Central memory CD8-positive, alpha-beta T cell (primary cell): Measurements from ENCODE around the gene HOMER2.

ENCODE experiments used
- ATAC-seq: fragments of 150-1000 bp; cut with Tn5 transposase; replicated peaks from 2 replicates; pipeline ENCODE4 v1.10.0; 2022; ENCODE audit warnings: mild to moderate bottlenecking, moderate FRiP score, moderate number of reproducible peaks; ENCODE audit not compliant: poor library complexity, severe bottlenecking; ENCODE audit errors: extremely low read depth
- DNase-seq, 2 donors: peaks; one replicate each; pipeline ENCODE4 v3.0.0; 2021; ENCODE audit warnings: low spot score in 2 of 2
- H3K27ac Mint-ChIP-seq: one replicate; pipeline ENCODE4 v1.8.0; 2022; ENCODE audit warnings: low read depth, mild to moderate bottlenecking, moderate library complexity, mixed read lengths
- H3K27me3 Mint-ChIP-seq: one replicate; pipeline ENCODE4 v1.8.0; 2022; ENCODE audit warnings: mixed read lengths
- H3K36me3 Mint-ChIP-seq: one replicate; pipeline ENCODE4 v1.8.0; 2022; ENCODE audit warnings: mild to moderate bottlenecking, moderate library complexity, mixed read lengths; ENCODE audit not compliant: insufficient read depth
- H3K4me1 Mint-ChIP-seq: one replicate; pipeline ENCODE4 v1.8.0; 2022; ENCODE audit warnings: mixed read lengths
- H3K4me3 Mint-ChIP-seq: one replicate; pipeline ENCODE4 v1.8.0; 2022; ENCODE audit warnings: mild to moderate bottlenecking, moderate library complexity, mixed read lengths
- H3K9me3 Mint-ChIP-seq: one replicate; pipeline ENCODE4 v1.8.0; 2022; ENCODE audit warnings: mixed read lengths

Gene HOMER2

DNA sequence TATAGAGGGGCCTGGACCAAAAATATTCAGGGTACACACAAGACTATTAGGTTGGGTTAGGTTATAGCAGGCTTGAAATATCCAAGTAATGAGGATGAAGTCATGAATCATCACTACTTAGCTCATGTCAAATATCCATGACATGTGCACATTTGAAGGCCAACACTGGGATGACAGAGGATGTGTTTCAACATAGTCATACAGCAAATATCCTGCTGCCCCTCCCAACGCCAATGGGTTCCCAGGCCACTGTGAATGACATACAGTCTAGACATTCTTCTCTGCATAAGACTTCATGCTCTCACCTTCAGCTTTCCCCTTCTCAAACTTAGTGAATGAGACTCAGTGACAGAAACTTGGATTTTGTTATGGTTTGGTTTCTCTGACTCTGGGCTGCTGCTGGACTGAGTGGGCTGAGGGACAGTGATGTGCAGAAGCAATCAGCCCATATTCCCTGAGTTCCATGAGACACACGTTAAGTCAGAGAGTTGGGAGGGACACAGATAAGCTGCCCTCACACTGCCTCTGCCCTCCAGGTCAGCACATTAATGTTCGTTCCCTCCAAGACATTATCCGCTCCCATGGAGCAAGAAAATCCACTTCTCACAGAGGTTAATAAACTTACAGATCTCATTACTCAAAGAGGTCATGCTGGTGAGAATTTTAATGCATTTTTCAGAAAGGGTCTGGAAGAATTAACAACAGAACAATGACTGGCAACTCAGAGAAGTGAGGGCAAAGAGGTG, 15.4 kb downstream of the HOMER2 start:
- Mint-ChIP-seq H3K27me3 (peaks cover 13% of the 10 kb centered on the region), H3K4me3 (no peak overlapping the region), H3K36me3 (no peaks in the 10 kb centered on the region), H3K27ac (no peak overlapping the region), H3K9me3 (no peaks in the 10 kb centered on the region), H3K4me1 (no peaks in the 10 kb centered on the region)
- DNase-seq: no peak
- no peak for ATAC-seq

DNA sequence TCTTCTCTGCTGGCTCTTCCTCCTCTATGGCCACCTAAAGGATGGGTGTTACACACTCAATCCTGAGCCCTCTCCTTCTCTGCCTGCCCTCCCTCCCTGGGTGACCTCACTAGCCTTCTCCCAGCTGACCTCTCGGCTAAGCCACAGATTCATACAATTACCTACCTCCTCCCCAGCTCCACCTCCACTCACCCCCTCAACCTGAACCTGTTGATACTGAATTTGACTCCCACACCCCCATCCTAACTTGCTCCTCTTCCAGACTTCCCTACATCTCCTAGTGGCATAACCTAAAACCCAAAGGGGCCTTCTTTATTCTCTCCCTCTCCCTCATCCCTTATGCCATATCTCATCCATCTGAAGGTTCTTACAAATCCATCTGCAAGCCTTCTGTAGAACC, 17.1 kb downstream of the HOMER2 start:
- DNase-seq (no peak), ATAC-seq (no peak)
- Mint-ChIP-seq H3K27ac (no peak overlapping the region), H3K4me1 (no peaks in the 10 kb centered on the region), H3K36me3 (no peaks in the 10 kb centered on the region), H3K4me3 (no peak overlapping the region), H3K27me3 (peaks cover 13% of the 10 kb centered on the region), H3K9me3 (no peaks in the 10 kb centered on the region)

DNA sequence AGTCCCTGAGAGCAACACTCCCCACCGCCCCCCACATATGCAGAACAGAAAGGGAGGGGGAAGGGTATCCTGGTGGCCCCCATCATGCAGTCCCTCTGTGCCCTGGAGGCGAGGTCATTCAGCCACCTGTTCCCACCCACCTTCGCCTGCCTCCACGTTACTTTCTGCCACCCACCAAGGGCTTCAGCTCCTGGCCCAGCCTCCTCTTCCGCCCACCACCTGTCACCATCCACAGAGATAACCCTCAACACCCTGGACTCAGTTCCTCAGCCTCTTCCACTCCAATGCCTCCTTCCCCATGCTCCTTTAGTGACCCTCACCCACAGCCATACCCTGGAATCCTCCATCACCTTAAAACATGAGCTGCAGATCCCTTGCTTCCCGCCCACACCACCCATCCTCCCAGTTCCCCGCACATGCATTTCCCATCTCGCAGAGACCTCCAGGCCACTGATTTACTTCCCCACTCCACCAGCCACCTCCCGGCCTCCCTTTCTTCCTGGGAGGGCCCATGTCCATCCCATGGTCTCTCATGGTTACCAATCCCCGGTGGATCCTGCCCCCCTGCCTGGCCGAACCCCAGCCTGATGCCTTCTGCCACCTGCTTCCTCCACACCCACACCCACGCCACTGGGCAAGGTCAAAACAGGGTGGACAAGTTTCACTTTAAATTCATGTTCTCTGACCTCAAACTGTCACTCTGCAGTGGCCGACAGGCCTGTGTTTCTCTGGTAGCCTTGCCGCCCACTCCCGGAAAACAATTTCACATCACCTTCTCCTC, 18.2 kb downstream of the HOMER2 start:
- ATAC-seq: no peak
- no peak for DNase-seq
- no peak overlapping the region for H3K4me3 Mint-ChIP-seq
- H3K27me3 Mint-ChIP-seq: peaks cover 13% of the 10 kb centered on the region
- H3K36me3 Mint-ChIP-seq: no peaks in the 10 kb centered on the region
- H3K27ac Mint-ChIP-seq: no peak overlapping the region
- no peaks in the 10 kb centered on the region for H3K9me3 Mint-ChIP-seq
- H3K4me1 Mint-ChIP-seq: no peaks in the 10 kb centered on the region

DNA sequence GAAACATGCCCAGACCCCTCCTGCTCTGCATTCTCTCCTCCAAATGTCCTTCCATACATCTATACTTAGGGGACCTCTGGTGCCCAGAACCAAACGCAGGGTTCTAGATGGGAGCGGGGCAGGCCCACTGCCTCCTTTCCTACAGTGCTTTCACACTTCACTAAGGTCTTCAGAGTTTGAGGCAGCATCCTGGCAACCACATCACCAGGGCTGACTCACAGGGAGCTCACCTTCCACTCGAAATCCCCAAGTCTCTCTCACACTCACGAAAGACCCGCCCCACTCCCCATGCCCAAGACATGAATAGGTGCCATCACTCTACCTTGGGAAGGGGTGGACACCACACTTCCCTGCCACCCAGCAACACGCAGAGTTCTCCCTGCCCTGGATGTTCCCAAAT, 18.9 kb downstream of the HOMER2 start:
- Mint-ChIP-seq H3K36me3 (no peaks in the 10 kb centered on the region), H3K27ac (no peak overlapping the region), H3K4me3 (no peak overlapping the region), H3K4me1 (no peaks in the 10 kb centered on the region), H3K27me3 (peaks cover 6% of the 10 kb centered on the region), H3K9me3 (no peaks in the 10 kb centered on the region)
- ATAC-seq: no peak
- DNase-seq: no peak

- Mint-ChIP-seq H3K27ac (no peak overlapping the region), H3K9me3 (no peaks in the 10 kb centered on the region), H3K27me3 (peaks cover 8% of the 10 kb centered on the region), H3K4me3 (no peak overlapping the region), H3K36me3 (no peaks in the 10 kb centered on the region), H3K4me1 (no peaks in the 10 kb centered on the region)
- DNase-seq (no peak), ATAC-seq (no peak)
These were observed 21.3 kb downstream of the HOMER2 start for GRCh38 chr15:82931221-82931620.

GRCh38 chr15:82930461-82930860, 22.1 kb downstream of the HOMER2 start:
- Mint-ChIP-seq H3K27ac (no peak overlapping the region), H3K4me3 (no peak overlapping the region), H3K36me3 (no peaks in the 10 kb centered on the region), H3K4me1 (no peaks in the 10 kb centered on the region), H3K9me3 (no peaks in the 10 kb centered on the region), H3K27me3 (peaks cover 8% of the 10 kb centered on the region)
- DNase-seq: no peak
- ATAC-seq: no peak

DNA sequence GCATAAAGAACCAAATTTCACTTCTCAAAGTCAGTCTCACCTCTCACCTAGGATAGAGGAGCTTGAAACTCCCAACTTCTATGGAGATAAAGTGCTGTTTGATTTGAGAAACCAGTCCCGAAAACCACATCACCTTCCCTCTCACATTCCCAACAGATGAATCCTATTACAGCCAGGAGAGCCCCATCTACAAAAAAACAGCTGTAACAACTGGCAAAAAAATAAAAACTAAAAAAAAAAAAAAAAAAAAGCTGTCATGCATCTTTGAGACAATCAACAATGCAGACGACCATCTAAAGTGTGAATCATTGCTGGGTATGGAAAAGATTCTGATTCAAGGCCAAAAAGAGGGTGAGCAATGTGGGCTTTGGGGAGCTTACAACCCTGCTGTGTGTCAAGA, 23.8 kb downstream of the HOMER2 start:
- no peak for ATAC-seq
- no peaks in the 10 kb centered on the region for H3K9me3 Mint-ChIP-seq

GRCh38 chr15:82923744-82924143, 28.8 kb downstream of the HOMER2 start:
- DNase-seq: no peak
- H3K27me3 Mint-ChIP-seq: peaks cover 20% of the 10 kb centered on the region
- no peak overlapping the region for H3K4me3 Mint-ChIP-seq
- peaks cover 1% of the 10 kb centered on the region for H3K36me3 Mint-ChIP-seq
- no peaks in the 10 kb centered on the region for H3K9me3 Mint-ChIP-seq
- H3K27ac Mint-ChIP-seq: no peak overlapping the region
- ATAC-seq: no peak
- H3K4me1 Mint-ChIP-seq: no peaks in the 10 kb centered on the region

More for the DNA sequence above, 23.8 kb downstream of the HOMER2 start:
- Mint-ChIP-seq H3K4me1 (no peaks in the 10 kb centered on the region), H3K27me3 (peaks cover 8% of the 10 kb centered on the region), H3K36me3 (no peaks in the 10 kb centered on the region), H3K4me3 (no peak overlapping the region), H3K27ac (no peak overlapping the region)
- DNase-seq: no peak

GRCh38 chr15:82922737-82923136, 29.8 kb downstream of the HOMER2 start:
- DNase-seq: no peak
- no peak for ATAC-seq
- peaks cover 1% of the 10 kb centered on the region for H3K36me3 Mint-ChIP-seq
- no peak overlapping the region for H3K27ac Mint-ChIP-seq
- no peaks in the 10 kb centered on the region for H3K4me1 Mint-ChIP-seq
- peaks cover 20% of the 10 kb centered on the region for H3K27me3 Mint-ChIP-seq
- no peak overlapping the region for H3K4me3 Mint-ChIP-seq
- H3K9me3 Mint-ChIP-seq: no peaks in the 10 kb centered on the region

GRCh38 chr15:82921939-82922338, 30.6 kb downstream of the HOMER2 start:
- Mint-ChIP-seq H3K36me3 (peaks cover 1% of the 10 kb centered on the region), H3K4me1 (no peaks in the 10 kb centered on the region), H3K27me3 (peaks cover 17% of the 10 kb centered on the region), H3K4me3 (no peak overlapping the region), H3K9me3 (no peaks in the 10 kb centered on the region), H3K27ac (no peak overlapping the region)
- DNase-seq (no peak), ATAC-seq (no peak)

DNA sequence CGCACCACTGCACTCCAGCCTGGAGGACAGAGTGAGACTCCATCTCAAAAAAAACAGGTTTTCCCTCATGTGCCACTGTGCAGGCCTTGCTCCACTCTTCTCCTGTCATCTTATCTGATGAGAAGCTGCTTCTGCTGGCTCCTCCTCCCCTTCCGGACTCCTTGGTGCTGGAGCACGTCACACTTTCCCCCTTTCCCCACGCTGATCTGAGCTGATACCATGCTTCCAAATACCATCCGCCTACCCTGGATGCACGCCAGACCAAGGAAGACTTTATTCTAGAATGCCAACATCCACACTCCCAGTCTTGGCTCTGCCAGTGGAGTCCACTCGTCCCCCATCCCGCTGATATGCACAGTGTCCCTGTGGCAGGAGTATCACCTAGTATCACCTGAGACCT, 31.3 kb downstream of the HOMER2 start:
- DNase-seq (no peak), ATAC-seq (no peak)
- H3K27me3 Mint-ChIP-seq: peaks cover 11% of the 10 kb centered on the region
- H3K36me3 Mint-ChIP-seq: peaks cover 1% of the 10 kb centered on the region
- H3K9me3 Mint-ChIP-seq: no peaks in the 10 kb centered on the region
- H3K27ac Mint-ChIP-seq: no peak overlapping the region
- H3K4me3 Mint-ChIP-seq: no peak overlapping the region
- H3K4me1 Mint-ChIP-seq: no peaks in the 10 kb centered on the region

GRCh38 chr15:82919231-82919886, 33.2 kb downstream of the HOMER2 start:
- ATAC-seq (no peak), DNase-seq (no peak)
- Mint-ChIP-seq H3K27me3 (peaks cover 17% of the 10 kb centered on the region), H3K4me3 (no peak overlapping the region), H3K9me3 (no peaks in the 10 kb centered on the region), H3K4me1 (no peaks in the 10 kb centered on the region), H3K27ac (no peak overlapping the region), H3K36me3 (peaks cover 1% of the 10 kb centered on the region)
